Stomach smooth muscle (tissue), 2 donors: ENCODE data around the gene AKAP13.

ENCODE experiments used
- H3K27ac ChIP-seq: one replicate; pipeline ENCODE4 v1.7.0; 2013; ENCODE audit warnings: mild to moderate bottlenecking, low read length, inconsistent platforms
- H3K27me3 ChIP-seq, 2 donors: one replicate each; pipeline ENCODE4 v1.7.0; 2013; ENCODE audit warnings: low read length in 2 of 2; ENCODE audit not compliant: insufficient read depth in 2 of 2, control insufficient read depth in 1 of 2
- H3K36me3 ChIP-seq, 2 donors: one replicate each; pipeline ENCODE4 v1.7.0; 2013; ENCODE audit warnings: low read length in 2 of 2; ENCODE audit not compliant: control insufficient read depth in 2 of 2, insufficient read depth in 2 of 2
- H3K4me1 ChIP-seq: one replicate; pipeline ENCODE4 v1.7.0; 2013; ENCODE audit warnings: low read length; ENCODE audit not compliant: control insufficient read depth, insufficient read depth
- H3K4me3 ChIP-seq, 2 donors: one replicate each; pipeline ENCODE4 v1.7.0; 2013; ENCODE audit warnings: low read length in 2 of 2
- H3K9ac ChIP-seq, 2 donors: one replicate each; pipeline ENCODE4 v1.7.0; 2013; ENCODE audit warnings: low read length in 2 of 2, mild to moderate bottlenecking in 1 of 2
- H3K9me3 ChIP-seq, 2 donors: one replicate each; pipeline ENCODE4 v1.7.0; 2013; ENCODE audit warnings: low read length in 2 of 2; ENCODE audit not compliant: control insufficient read depth in 2 of 2
- donor health status: healthy.
- donor health status: Pancreatic carcinoma.

AKAP13 gene

GRCh38 chr15:85672332-85673084, 292.1 kb downstream of the AKAP13 start:
- no peaks in the 10 kb centered on the region for H3K27me3 ChIP-seq
- no peaks in the 10 kb centered on the region for H3K4me1 ChIP-seq
- no peaks in the 10 kb centered on the region for H3K9me3 ChIP-seq
- peaks cover 16 to 31% of the 10 kb centered on the region in 2 donors for H3K36me3 ChIP-seq
- H3K4me3 ChIP-seq, result no peak overlapping the region
- H3K9ac ChIP-seq, result no peak overlapping the region
- no peak overlapping the region for H3K27ac ChIP-seq

GRCh38 chr15:85673326-85673725, 292.9 kb downstream of the AKAP13 start:
- Histone ChIP-seq H3K4me1 (no peaks in the 10 kb centered on the region), H3K9ac (no peak overlapping the region), H3K36me3 (peaks cover 16 to 31% of the 10 kb centered on the region in 2 donors), H3K27ac (no peak overlapping the region), H3K27me3 (no peaks in the 10 kb centered on the region), H3K4me3 (no peak overlapping the region), H3K9me3 (no peaks in the 10 kb centered on the region)

GRCh38 chr15:85676342-85677098, 296.1 kb downstream of the AKAP13 start:
- peaks cover 11 to 23% of the 10 kb centered on the region in 2 donors for H3K36me3 ChIP-seq
- no peaks in the 10 kb centered on the region for H3K9me3 ChIP-seq
- no peak overlapping the region for H3K4me3 ChIP-seq
- H3K27me3 ChIP-seq, result no peaks in the 10 kb centered on the region
- H3K27ac ChIP-seq, result no peak overlapping the region
- no peaks in the 10 kb centered on the region for H3K4me1 ChIP-seq
- H3K9ac ChIP-seq, result no peak overlapping the region

GRCh38 chr15:85679231-85679630, 298.8 kb downstream of the AKAP13 start:
- H3K27me3 ChIP-seq, result no peaks in the 10 kb centered on the region
- H3K27ac ChIP-seq, result no peak overlapping the region
- H3K9ac ChIP-seq, result no peak overlapping the region
- no peaks in the 10 kb centered on the region for H3K4me1 ChIP-seq
- H3K4me3 ChIP-seq, result no peak overlapping the region
- H3K36me3 ChIP-seq, result peaks cover 19 to 29% of the 10 kb centered on the region in 2 donors
- no peaks in the 10 kb centered on the region for H3K9me3 ChIP-seq

- H3K4me3 ChIP-seq, result no peak overlapping the region
- H3K36me3 ChIP-seq, result peaks cover 29 to 36% of the 10 kb centered on the region in 2 donors
- no peaks in the 10 kb centered on the region for H3K4me1 ChIP-seq
- H3K9me3 ChIP-seq, result no peaks in the 10 kb centered on the region
- no peak overlapping the region for H3K27ac ChIP-seq
- no peaks in the 10 kb centered on the region for H3K27me3 ChIP-seq
- no peak overlapping the region for H3K9ac ChIP-seq
Observed at GRCh38 chr15:85681386-85681785, 301.0 kb downstream of the AKAP13 start.

GRCh38 chr15:85684174-85684710, 303.8 kb downstream of the AKAP13 start:
- Histone ChIP-seq H3K9ac (no peak overlapping the region), H3K36me3 (peaks cover 23 to 38% of the 10 kb centered on the region in 2 donors), H3K27ac (no peak overlapping the region)

GRCh38 chr15:85685356-85685755, 305.0 kb downstream of the AKAP13 start:
- Histone ChIP-seq H3K4me1 (peaks cover 13% of the 10 kb centered on the region), H3K9ac (no peak overlapping the region), H3K9me3 (no peaks in the 10 kb centered on the region), H3K27ac (no peak overlapping the region), H3K27me3 (no peaks in the 10 kb centered on the region), H3K4me3 (no peak overlapping the region), H3K36me3 (peaks cover 22 to 38% of the 10 kb centered on the region in 2 donors)

More at GRCh38 chr15:85684174-85684710, 303.8 kb downstream of the AKAP13 start:
- Histone ChIP-seq H3K27me3 (no peaks in the 10 kb centered on the region), H3K4me3 (no peak overlapping the region), H3K4me1 (peaks cover 3% of the 10 kb centered on the region), H3K9me3 (no peaks in the 10 kb centered on the region)

- H3K9me3 ChIP-seq, result no peaks in the 10 kb centered on the region
- no peak overlapping the region for H3K4me3 ChIP-seq
- no peak overlapping the region for H3K27ac ChIP-seq
- no peaks in the 10 kb centered on the region for H3K27me3 ChIP-seq
- H3K36me3 ChIP-seq, result peaks cover 29 to 43% of the 10 kb centered on the region in 2 donors
- H3K4me1 ChIP-seq, result peaks cover 13% of the 10 kb centered on the region
- H3K9ac ChIP-seq, result no peak overlapping the region
Observed at GRCh38 chr15:85687329-85687728, 306.9 kb downstream of the AKAP13 start.

- Histone ChIP-seq H3K4me1 (peaks cover 13% of the 10 kb centered on the region), H3K27me3 (no peaks in the 10 kb centered on the region), H3K9ac (no peak overlapping the region), H3K27ac (no peak overlapping the region), H3K36me3 (peaks cover 27 to 44% of the 10 kb centered on the region in 2 donors), H3K4me3 (no peak overlapping the region), H3K9me3 (no peaks in the 10 kb centered on the region)
Observed at GRCh38 chr15:85688711-85689110, 308.3 kb downstream of the AKAP13 start.

- peak overlapping the region; percentile 33 to 64 for H3K9ac ChIP-seq
- no peaks in the 10 kb centered on the region for H3K9me3 ChIP-seq
- H3K27ac ChIP-seq, result peak overlapping the region; percentile 6
- H3K27me3 ChIP-seq, result no peaks in the 10 kb centered on the region
- peaks cover 13% of the 10 kb centered on the region for H3K4me1 ChIP-seq
- peak overlapping the region; percentile 66 to 71 for H3K4me3 ChIP-seq
- H3K36me3 ChIP-seq, result peaks cover 30 to 46% of the 10 kb centered on the region in 2 donors
Observed at GRCh38 chr15:85689729-85690128, 309.3 kb downstream of the AKAP13 start.
